GM21390 (cell line): ENCODE data around the gene ITGB6.

Experiments
- ATAC-seq: cut with Tn5 transposase; IDR thresholded peaks from one replicate; pipeline ENCODE4 v1.9.1; 2021; ENCODE audit not compliant: unreplicated experiment

Gene ITGB6

DNA sequence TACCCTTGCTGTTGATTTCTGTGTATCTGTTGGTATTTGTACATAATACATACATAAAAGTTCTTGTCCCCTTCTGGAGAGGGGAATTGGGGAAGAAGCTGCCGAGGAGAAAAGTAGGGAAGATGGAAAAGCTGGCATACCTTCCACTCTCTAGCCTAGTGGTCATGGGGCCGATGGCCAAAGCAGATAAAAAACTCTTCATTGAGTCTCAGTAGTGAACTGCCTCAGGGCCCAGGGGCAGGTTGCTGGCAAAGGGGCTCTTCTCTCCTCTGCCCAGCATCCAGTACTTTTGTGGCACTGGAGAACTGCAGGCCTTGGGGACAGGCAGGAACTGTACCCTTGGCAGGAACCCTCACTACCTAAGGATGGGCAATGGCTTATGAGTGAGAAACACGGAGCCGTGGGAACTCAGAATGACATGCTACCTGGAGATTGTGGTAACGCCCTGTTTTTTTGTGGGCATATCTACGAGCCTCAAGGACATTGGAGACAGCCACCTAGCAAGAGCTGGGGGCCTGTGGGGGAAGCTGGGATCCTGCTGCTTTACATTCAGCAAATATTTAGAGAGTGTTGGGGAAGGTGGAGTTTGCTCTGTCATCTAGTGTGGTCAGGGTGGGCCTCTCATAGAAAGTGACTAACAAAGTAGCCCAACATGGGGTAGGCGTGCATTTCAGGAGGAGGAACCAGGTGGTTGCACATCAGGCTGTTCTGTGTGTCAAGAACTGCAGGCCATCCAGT is 22.6 kb upstream of the ITGB6 start:
- no peak for ATAC-seq

DNA sequence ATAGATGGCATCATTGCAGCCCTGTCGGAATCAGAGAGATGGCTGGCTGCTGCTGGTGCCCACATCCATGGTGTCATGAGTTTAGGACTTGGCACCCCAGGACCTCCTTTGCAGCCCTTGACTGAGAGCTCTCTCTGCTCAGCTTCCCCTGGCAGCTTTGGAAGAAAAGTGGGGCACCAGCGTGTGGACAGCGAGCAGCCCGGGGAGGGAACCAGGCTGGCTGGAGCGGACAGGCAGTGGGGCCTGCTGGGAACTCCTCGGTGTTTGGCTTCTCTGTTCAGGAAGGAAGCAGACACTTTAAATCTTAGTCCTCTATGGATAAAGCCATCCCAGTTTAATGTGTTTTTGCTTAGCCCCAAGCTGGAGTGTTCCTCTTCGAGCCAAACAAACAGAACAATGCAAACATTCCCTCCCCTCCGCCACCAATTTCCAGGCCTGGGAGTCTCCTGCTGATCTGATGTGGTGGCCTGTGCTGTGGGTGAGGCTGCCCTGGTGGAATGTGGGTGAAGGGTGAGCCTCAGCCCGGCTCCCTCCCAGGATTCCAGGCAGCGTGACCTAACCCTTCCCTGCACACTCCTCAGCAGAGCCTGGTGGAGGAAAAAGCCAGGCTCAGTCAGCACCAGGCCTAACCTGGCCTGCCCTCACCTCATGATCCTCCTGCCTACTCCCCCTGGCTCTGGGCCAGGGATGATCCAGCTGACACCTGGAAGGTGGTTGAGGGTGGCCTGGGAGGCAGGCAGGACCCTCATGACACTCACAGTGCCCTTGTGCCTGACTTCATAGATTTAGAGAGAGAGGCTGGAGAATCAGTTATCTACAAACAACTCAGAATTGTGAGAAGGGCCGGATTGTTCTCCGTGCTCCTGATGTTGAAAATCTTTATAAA is 21.6 kb upstream of the ITGB6 start:
- ATAC-seq, result no peak

GRCh38 chr2:160220545-160221009 is 20.5 kb upstream of the ITGB6 start:
- ATAC-seq, result no peak

GRCh38 chr2:160220026-160220425 is 20.0 kb upstream of the ITGB6 start:
- no peak for ATAC-seq

- ATAC-seq, result no peak
These were observed 14.7 kb upstream of the ITGB6 start for GRCh38 chr2:160214461-160215445.

- no peak for ATAC-seq
These were observed 13.4 kb upstream of the ITGB6 start for GRCh38 chr2:160213511-160213910.

- peak; percentile 93 for ATAC-seq
These were observed 10.6 kb upstream of the ITGB6 start for GRCh38 chr2:160210599-160211138.

DNA sequence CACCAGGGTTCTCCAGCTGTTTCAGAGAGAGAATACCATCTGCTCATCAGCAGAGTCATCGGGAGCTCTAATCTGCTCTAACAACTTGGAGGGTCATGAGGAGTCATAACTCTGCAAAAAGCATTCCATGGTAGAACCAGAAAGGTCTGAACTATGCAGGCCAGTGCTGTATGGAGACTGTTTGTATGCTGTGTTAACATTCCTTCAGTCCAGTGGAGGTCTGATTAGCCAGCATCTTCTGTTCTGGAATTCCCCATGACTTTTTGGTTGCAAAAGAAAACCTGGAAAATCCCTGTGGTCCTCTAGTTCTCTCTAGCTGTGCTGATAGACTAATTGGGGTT is 9.4 kb upstream of the ITGB6 start:
- no peak for ATAC-seq

- no peak for ATAC-seq
These were observed 8.8 kb upstream of the ITGB6 start for GRCh38 chr2:160208655-160209515.

DNA sequence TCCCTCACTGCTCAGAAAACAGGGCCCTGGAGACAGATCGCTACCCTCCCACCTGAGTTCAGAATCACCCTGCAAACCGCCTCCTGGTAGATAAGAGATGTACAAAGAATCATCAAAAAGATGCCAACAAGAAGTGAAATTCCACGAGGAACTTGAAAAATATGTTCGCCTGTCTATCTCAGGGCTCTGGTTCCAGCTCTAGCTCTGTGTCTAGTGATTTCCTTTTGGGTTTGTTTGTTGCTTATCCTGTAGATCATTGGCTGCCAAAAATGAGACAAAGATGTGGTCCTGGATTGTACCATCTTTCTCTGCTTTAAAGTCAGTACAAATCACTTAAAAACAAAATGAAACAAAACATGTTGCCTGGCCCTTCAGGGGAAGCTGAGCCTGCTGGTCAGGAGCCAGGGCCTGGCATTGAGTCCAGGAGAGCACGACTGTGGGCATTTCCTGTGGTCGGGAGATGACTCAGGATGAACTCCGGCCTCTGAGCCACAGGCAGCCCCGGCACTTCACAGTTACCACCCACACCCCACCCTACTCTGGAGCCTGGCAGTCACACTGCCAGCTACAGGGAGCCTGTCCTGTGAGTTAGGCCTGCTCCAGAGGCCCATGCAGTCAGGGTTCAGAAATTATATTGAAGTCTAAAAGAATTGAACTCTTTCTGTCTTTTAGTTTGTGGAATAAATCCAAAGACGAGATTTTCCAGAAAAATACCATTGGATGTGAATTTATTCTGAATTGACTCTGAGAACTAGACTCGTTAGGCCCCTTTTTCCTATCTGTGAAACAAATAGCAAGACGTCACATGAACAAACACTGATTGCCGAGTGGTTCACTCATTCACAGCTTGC is 8.0 kb upstream of the ITGB6 start:
- peak; percentile 29 for ATAC-seq

- no peak for ATAC-seq
These were observed 7.2 kb upstream of the ITGB6 start for GRCh38 chr2:160207271-160207670.

GRCh38 chr2:160206436-160206835 is 6.4 kb upstream of the ITGB6 start:
- no peak for ATAC-seq

DNA sequence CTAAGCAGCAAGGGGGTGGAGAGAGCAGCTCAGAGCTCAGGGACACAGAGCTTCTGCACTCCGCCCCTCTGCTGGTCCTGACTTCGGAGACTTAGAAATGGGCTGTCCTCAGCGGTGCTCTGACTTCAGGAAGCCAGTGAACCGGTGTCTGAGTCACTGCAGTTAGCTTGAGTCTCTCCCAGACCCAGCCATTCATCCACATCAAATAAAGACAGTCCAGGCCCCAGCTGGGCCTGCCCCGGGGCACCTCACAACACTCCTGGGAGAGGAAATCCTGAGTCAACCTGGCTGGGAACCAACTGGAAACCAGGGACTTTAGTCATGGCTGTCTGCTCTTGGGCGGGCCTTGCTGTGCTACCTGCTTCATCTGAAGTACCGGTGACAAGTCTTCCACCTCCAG is 5.4 kb upstream of the ITGB6 start:
- no peak for ATAC-seq

DNA sequence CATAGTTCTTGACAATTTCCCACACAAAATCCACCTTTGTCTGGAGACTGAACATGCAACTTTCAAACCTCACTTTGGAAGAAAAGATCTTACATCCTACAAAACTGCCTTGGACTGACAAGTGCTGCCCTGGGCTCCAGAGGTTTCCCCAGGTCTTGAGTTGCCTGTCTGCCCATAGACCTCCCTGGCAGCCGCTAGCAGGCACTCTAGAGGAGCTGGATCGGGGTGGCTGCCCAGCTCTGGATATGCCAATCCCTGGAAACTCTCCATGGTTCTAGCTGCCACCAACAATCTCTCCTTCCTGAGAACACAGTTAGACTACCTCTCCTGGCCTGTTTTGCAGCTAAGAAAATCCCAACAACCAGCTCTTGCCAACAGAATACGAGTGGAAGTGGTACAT is 3.4 kb upstream of the ITGB6 start:
- no peak for ATAC-seq

DNA sequence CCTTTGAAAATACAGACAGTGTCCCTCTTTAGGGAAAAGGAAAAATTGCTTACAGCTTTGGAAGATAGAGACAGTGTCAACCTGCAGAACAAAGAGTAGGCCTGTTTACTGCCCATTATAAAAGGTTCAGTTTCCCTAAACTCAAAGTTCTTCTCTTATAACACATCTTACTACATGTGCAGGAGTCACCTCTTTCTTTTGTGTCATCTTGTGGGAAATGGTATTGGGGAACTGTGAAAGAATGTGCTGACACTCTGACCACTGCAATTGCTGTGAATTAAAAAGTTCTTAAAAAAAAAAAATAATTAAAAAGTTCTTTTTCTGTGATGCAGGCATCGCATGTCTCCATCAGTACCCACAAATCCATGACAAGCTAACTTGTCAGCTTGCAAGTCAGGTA is 2.9 kb upstream of the ITGB6 start:
- ATAC-seq, result no peak

DNA sequence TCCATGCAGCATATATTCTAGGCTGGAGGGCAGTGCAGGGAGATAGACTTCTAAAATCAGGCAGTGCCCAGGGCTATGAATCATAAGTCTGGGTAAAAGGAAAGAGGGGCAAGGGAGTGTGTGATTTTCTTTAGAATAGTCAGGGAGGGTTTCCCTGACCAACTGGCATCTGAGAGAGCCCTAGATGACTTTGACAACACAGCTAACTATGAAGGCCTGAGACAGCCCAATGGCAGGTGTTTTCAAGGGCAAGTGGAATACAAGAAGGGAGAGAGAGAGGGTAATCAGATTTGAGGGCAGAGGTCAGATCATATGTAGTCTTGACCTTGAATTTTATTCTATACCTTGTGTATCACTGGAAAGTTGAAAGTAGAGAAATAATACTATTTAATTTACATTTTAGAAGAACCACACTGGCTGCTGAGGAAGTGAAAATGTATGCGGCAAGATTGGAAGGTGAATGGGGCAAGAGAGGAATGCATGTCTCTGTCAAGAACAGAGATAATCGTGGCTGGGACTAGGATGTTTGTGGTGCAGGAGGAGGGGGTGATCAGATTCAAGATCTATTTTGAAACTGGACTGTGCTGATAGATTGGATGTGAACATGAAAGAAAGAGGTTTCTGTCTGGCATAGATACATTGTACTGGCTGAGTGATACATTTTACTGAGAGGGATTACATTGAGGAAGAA is 1.9 kb upstream of the ITGB6 start:
- ATAC-seq, result no peak

GRCh38 chr2:160200921-160201320 is 849 bp upstream of the ITGB6 start:
- no peak for ATAC-seq

GRCh38 chr2:160199053-160199452 is 1.0 kb downstream of the ITGB6 start:
- ATAC-seq, result no peak
